H1 (cell line): ENCODE data around the gene PTPRO. TPM values are rescaled to one million over a fixed set of nuclear protein-coding genes. Genes with fewer than 3 reads are reported as not detected.

Experiments
- ASH2L ChIP-seq: fragments of 200-600, 300-600 bp; sonication (generic); IDR thresholded peaks from one replicate; pipeline ENCODE4 v1.7.1; 2017; ENCODE audit warnings: low read length
- KDM1A ChIP-seq: fragments of 200-600, 300-600 bp; sonication (generic); IDR thresholded peaks from 2 replicates; pipeline ENCODE4 v1.7.1; 2016; ENCODE audit warnings: mild to moderate bottlenecking, low read length, borderline replicate concordance
- NRF1 ChIP-seq: IDR thresholded peaks from 2 replicates; pipeline ENCODE4 v1.6.1; 2011; ENCODE audit warnings: mild to moderate bottlenecking, low read depth, low read length, improper control_type of control experiment
- RNF2 ChIP-seq: fragments of 200-900, 300-1000 bp; sonication (generic); IDR thresholded peaks from 2 replicates; pipeline ENCODE4 v1.7.1; 2016; ENCODE audit warnings: borderline replicate concordance, low read depth, mild to moderate bottlenecking, antibody characterized with exemption, low read length; ENCODE audit not compliant: poor library complexity, severe bottlenecking; ENCODE audit errors: missing control alignments
- RXRA ChIP-seq: IDR thresholded peaks from 2 replicates; pipeline ENCODE4 v1.6.1; 2011; ENCODE audit warnings: low read depth, mild to moderate bottlenecking, low read length, moderate library complexity; ENCODE audit not compliant: insufficient read depth
- SIN3A ChIP-seq, 2 experiments: IDR thresholded peaks in 1 of 2; conservative IDR thresholded peaks in 1 of 2; 2 replicates each; pipeline ENCODE4 v1.6.1; 2011 to 2012; ENCODE audit warnings: low read length in 2 of 2, improper control_type of control experiment in 1 of 2, low read depth in 1 of 2, mild to moderate bottlenecking in 1 of 2
- TBP ChIP-seq: IDR thresholded peaks from 2 replicates; pipeline ENCODE4 v1.6.1; 2011; ENCODE audit warnings: low read depth, low read length, improper control_type of control experiment
- TEAD4 ChIP-seq: IDR thresholded peaks from 2 replicates; pipeline ENCODE4 v1.6.1; 2012; ENCODE audit warnings: low read depth, low read length, inconsistent platforms, mixed read lengths
- polyA plus RNA-seq, 7 experiments: library from polyadenylated mRNA; depleted of rRNA in 3 of 7; stranded (reverse) in 5 of 7; unstranded in 2 of 7; fragments of >200 nt in 5 of 7; fragments of 200-250 nt in 2 of 7; gene quantifications; 1 replicate in 5 of 7; 2 replicates in 1 of 7; 4 replicates in 1 of 7; pipeline versions ENCODE4 v1.2.1 to v1.2.3, GENCODE V29; 2011 to 2013; ENCODE audit warnings: missing spikeins in 2 of 7, mixed read lengths in 2 of 7
- total RNA-seq: library from RNA; stranded (reverse); fragmentation: NEBNext Ultra II Directional; extraction: Animal tissue kit (Norgen Biotek cat#: 25700); gene quantifications from 2 replicates; pipeline ENCODE4 v1.2.1, GENCODE V29; 2021
- TF ChIP-seq, protein P1 (sequence below): fragments of 300-600 bp; sonication (generic); IDR thresholded peaks from 2 replicates; pipeline ENCODE4 v1.7.1; 2012; ENCODE audit warnings: low read length, moderate library complexity, mild to moderate bottlenecking, inconsistent platforms; ENCODE audit not compliant: insufficient replicate concordance
- TF ChIP-seq, protein P2 (sequence below): IDR thresholded peaks from 2 replicates; pipeline ENCODE4 v1.6.1; 2012; ENCODE audit warnings: low read length, inconsistent platforms

Gene PTPRO
- total and polyA plus RNA-seq, 2 of the 8 experiments (the other 6 are each of a cell fraction or from before 2014, with no cell fraction given), result 0.73 to 1.7 TPM

DNA sequence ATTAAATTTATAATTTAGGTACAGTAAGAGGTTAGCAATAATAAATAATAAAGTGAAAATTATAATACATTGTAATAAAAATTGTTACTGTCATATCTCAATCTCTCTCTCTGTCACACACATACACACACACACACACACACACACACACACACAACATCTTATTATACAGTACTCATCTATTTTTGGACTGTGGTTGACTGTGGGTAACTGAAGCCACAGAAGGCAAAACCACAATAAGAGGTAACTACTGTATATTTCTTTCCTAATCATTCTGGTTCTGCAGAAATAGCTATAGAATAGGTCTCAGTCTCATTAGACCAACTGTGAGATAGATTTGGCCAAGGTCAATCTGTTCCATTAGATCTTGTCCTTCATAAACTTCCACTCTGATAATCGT lies 33.1 kb upstream of the PTPRO start (continued):
- TF ChIP-seq, protein P1, sequence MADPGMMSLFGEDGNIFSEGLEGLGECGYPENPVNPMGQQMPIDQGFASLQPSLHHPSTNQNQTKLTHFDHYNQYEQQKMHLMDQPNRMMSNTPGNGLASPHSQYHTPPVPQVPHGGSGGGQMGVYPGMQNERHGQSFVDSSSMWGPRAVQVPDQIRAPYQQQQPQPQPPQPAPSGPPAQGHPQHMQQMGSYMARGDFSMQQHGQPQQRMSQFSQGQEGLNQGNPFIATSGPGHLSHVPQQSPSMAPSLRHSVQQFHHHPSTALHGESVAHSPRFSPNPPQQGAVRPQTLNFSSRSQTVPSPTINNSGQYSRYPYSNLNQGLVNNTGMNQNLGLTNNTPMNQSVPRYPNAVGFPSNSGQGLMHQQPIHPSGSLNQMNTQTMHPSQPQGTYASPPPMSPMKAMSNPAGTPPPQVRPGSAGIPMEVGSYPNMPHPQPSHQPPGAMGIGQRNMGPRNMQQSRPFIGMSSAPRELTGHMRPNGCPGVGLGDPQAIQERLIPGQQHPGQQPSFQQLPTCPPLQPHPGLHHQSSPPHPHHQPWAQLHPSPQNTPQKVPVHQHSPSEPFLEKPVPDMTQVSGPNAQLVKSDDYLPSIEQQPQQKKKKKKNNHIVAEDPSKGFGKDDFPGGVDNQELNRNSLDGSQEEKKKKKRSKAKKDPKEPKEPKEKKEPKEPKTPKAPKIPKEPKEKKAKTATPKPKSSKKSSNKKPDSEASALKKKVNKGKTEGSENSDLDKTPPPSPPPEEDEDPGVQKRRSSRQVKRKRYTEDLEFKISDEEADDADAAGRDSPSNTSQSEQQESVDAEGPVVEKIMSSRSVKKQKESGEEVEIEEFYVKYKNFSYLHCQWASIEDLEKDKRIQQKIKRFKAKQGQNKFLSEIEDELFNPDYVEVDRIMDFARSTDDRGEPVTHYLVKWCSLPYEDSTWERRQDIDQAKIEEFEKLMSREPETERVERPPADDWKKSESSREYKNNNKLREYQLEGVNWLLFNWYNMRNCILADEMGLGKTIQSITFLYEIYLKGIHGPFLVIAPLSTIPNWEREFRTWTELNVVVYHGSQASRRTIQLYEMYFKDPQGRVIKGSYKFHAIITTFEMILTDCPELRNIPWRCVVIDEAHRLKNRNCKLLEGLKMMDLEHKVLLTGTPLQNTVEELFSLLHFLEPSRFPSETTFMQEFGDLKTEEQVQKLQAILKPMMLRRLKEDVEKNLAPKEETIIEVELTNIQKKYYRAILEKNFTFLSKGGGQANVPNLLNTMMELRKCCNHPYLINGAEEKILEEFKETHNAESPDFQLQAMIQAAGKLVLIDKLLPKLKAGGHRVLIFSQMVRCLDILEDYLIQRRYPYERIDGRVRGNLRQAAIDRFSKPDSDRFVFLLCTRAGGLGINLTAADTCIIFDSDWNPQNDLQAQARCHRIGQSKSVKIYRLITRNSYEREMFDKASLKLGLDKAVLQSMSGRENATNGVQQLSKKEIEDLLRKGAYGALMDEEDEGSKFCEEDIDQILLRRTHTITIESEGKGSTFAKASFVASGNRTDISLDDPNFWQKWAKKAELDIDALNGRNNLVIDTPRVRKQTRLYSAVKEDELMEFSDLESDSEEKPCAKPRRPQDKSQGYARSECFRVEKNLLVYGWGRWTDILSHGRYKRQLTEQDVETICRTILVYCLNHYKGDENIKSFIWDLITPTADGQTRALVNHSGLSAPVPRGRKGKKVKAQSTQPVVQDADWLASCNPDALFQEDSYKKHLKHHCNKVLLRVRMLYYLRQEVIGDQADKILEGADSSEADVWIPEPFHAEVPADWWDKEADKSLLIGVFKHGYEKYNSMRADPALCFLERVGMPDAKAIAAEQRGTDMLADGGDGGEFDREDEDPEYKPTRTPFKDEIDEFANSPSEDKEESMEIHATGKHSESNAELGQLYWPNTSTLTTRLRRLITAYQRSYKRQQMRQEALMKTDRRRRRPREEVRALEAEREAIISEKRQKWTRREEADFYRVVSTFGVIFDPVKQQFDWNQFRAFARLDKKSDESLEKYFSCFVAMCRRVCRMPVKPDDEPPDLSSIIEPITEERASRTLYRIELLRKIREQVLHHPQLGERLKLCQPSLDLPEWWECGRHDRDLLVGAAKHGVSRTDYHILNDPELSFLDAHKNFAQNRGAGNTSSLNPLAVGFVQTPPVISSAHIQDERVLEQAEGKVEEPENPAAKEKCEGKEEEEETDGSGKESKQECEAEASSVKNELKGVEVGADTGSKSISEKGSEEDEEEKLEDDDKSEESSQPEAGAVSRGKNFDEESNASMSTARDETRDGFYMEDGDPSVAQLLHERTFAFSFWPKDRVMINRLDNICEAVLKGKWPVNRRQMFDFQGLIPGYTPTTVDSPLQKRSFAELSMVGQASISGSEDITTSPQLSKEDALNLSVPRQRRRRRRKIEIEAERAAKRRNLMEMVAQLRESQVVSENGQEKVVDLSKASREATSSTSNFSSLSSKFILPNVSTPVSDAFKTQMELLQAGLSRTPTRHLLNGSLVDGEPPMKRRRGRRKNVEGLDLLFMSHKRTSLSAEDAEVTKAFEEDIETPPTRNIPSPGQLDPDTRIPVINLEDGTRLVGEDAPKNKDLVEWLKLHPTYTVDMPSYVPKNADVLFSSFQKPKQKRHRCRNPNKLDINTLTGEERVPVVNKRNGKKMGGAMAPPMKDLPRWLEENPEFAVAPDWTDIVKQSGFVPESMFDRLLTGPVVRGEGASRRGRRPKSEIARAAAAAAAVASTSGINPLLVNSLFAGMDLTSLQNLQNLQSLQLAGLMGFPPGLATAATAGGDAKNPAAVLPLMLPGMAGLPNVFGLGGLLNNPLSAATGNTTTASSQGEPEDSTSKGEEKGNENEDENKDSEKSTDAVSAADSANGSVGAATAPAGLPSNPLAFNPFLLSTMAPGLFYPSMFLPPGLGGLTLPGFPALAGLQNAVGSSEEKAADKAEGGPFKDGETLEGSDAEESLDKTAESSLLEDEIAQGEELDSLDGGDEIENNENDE, result no peak
- TF ChIP-seq RNF2, result no peak
- TF ChIP-seq KDM1A, result no peak
- TF ChIP-seq TEAD4, result no peak
- no peak for TF ChIP-seq RXRA
- TF ChIP-seq, protein P2, sequence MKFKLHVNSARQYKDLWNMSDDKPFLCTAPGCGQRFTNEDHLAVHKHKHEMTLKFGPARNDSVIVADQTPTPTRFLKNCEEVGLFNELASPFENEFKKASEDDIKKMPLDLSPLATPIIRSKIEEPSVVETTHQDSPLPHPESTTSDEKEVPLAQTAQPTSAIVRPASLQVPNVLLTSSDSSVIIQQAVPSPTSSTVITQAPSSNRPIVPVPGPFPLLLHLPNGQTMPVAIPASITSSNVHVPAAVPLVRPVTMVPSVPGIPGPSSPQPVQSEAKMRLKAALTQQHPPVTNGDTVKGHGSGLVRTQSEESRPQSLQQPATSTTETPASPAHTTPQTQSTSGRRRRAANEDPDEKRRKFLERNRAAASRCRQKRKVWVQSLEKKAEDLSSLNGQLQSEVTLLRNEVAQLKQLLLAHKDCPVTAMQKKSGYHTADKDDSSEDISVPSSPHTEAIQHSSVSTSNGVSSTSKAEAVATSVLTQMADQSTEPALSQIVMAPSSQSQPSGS, result no peak
- TF ChIP-seq SIN3A (conservative IDR thresholded peaks at IDR 0.05 in 1 of 2, IDR thresholded peaks at IDR 0.05 in 1 of 2; ENCODE audit: low read depth in 1 of 2, low read length in 2 of 2), result no peak
- no peak for TF ChIP-seq NRF1
- TF ChIP-seq TBP, result no peak
- no peak for TF ChIP-seq ASH2L
